22Rv1 (cell line): Measurements from ENCODE around the gene CLSTN1.

ENCODE experiments used
- ZFX ChIP-seq: fragments of 450-650 bp; IDR thresholded peaks from 2 replicates; pipeline ENCODE4 v1.6.1; 2017; ENCODE audit warnings: antibody characterized with exemption, borderline replicate concordance
- TF ChIP-seq, protein P1 (sequence below): fragments of 450-650 bp; IDR thresholded peaks from 2 replicates; pipeline ENCODE4 v1.5.1; 2017; ENCODE audit warnings: mild to moderate bottlenecking

DNA sequence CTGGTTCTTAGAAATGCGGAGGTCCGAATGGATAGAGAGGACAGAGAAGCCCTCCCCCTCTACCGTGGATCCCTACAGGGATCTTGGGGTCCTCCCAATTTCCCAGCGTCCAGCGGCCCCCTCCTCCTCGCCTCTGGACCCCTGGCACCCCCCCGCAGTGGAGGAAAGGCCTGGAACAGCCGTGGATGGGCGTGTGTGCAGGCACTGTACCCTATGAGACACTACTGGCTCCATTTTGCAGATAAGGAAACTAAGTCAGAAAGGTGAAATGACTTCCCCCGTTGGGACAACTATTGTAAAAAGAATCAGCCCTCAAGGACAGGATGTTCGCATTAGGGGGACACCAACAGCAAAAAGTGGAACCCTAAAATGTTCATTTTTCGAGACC is 931 bp upstream of the CLSTN1 start:
- TF ChIP-seq, protein P1, sequence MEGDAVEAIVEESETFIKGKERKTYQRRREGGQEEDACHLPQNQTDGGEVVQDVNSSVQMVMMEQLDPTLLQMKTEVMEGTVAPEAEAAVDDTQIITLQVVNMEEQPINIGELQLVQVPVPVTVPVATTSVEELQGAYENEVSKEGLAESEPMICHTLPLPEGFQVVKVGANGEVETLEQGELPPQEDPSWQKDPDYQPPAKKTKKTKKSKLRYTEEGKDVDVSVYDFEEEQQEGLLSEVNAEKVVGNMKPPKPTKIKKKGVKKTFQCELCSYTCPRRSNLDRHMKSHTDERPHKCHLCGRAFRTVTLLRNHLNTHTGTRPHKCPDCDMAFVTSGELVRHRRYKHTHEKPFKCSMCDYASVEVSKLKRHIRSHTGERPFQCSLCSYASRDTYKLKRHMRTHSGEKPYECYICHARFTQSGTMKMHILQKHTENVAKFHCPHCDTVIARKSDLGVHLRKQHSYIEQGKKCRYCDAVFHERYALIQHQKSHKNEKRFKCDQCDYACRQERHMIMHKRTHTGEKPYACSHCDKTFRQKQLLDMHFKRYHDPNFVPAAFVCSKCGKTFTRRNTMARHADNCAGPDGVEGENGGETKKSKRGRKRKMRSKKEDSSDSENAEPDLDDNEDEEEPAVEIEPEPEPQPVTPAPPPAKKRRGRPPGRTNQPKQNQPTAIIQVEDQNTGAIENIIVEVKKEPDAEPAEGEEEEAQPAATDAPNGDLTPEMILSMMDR: no peak
- no peak for TF ChIP-seq ZFX
